Activated T-cell treated with anti-CD3 and anti-CD28 coated beads for 48 hours (primary cell): ENCODE data around the gene SIM2.

Experiments used
- DNase-seq: peaks from one replicate; pipeline ENCODE4 v3.0.0-alpha.2; 2020; ENCODE audit warnings: low read depth

The SIM2 gene

DNA sequence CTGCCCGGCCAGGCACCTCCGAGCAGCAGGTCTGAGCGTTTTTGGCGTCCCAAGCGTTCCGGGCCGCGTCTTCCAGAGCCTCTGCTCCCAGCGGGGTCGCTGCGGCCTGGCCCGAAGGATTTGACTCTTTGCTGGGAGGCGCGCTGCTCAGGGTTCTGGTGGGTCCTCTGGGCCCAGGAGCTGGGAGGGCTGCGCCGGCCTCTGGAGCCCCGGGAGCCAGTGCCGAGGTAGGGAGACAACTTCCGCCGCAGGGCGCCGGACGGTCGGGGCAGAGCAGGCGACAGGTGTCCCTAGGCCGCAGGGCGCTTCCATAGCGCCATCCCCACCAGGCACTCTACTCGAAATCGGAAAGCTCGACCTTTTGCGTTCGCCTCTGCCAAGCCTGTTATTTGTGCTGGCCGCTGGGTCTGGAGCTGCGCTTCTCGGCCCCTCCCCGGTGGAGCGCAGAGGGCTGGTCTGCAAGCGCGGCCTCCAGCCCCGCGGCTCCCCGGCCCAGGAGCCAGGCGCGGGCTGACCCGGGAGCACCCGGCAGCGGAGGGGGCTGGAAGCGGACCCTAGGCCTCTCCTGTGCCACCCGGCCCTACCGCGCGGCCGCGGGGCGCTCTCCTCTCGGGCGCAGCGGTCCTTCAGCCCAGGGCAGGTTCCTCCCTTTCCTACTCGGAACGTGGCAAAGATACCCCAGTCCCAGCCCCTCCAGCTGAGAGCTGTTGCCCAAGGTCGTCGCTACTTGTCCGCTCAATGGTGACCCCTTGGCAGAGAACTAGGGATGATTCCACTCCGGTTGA, 2.2 kb downstream of the SIM2 start:
- DNase-seq, result no peak

DNA sequence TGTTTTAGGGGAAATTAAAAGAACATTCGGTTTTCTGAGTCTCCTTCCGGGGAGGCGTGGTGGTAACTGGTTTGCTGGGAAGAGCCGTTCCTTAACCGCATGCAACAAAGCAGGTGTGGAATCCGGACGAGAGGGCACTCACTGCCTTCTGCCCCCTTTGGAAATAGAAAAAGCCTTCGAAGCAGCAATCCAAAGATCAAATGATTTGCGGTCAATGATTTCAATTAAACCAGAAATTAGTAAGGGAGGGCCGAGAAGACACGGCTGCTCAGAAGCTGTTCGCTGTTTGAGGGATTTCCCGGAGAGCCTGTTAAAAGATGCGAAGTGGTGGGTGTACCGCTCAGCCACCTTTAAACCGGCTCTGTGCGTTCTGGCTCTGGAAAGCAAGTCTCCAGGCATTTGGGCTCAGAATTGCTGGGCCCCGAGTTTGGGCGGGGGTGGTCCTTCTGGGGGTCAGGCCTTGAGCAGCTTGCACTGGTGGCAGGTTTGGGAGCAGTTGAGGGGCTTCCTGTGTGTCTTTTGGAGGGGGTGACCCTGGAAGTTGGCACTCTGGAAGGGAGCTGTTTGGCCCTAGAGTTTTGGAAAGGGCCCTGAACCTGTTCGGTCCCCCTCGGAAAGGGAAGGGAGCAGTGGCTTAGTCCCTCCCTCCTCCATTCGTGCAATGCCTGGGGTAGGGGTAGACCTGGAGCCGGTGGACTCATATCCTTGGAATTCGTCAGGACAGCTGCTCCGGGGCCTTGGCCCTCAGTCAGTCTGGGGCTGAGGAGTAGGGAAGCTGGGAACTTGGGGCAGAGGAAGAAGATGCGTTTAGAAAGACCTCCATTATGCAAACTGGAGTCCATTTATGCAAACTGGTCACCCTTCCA, 3.1 kb downstream of the SIM2 start:
- no peak for DNase-seq

DNA sequence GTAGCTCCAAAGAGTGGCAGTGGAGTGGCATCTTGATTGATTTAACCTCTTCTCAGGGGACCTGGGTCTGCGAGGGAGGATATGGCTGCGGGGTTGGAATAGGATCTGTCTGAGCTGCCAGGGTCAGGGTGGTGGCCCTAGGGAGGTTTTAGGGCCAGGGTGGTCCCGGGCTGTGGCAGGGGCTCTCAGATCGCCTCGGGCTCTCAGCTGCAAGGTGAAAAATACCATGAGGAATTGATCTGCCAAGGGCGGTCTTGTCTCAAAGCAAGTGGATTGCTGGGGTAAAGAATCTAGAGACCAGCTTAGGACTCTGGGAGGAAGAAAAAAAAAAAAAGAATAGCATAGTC, 3.7 kb downstream of the SIM2 start:
- DNase-seq, result no peak

DNA sequence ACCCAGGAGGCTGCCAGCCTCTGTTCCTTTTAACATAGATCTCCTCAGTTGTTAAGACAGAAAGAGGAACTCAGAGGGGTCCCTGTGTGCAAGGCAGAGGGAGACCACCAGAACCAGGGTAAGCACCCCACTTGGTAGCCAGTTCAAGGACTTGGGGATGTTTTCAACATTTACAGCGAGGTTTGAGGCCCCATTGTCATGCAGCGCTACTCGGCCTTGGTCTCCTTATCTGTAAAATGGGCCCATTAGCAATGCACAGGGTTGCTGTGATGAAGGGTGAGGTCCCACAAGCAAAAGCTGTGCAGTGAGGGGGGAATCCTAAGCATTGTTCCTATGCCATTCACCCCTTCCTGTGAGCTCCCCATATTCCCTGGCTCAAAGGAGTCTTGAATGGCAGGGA, 4.2 kb downstream of the SIM2 start:
- DNase-seq, result no peak

GRCh38 chr21:36703626-36704280, 4.8 kb downstream of the SIM2 start:
- no peak for DNase-seq

- no peak for DNase-seq
These were observed 5.5 kb downstream of the SIM2 start for GRCh38 chr21:36704281-36704957.

GRCh38 chr21:36704958-36705678, 6.2 kb downstream of the SIM2 start:
- no peak for DNase-seq

DNA sequence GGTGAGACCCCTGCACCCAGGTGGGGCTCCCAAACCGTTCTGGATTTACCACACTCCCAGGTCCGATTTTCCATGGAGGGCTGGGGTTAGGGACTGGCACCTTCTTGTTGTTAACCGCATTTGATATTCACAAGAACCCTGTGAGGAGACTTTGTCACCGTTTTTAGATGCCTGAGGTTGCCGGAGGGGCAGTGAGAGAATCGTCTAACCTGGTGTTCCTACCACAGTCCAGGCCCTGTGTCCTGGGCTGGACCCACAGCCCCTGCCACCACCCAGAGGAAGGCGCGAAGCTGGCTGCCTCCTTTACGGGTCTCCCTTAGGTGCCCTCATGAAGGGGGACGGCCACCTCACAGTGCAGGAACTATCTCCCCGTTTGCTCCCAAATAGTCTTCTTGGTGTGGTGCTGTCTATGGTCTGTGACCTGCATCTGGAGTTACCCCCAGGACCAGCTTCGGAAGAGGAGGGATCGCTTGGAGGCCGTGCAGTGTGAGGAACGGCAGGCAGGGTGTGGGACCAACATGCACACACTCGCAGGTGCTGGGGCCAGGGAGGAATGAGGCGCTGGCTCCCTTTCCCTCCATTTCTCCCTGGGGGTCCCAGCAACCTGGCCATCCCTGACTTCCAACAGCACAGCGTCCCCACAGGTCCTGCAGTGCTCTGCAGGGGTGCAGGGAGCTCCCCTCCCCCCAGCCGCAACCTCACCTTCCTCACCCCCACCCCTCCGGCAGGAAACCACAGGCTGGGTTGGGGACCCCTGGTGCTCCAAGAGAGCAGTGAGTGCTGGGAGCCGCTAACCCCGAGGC, 7.0 kb downstream of the SIM2 start:
- no peak for DNase-seq

DNA sequence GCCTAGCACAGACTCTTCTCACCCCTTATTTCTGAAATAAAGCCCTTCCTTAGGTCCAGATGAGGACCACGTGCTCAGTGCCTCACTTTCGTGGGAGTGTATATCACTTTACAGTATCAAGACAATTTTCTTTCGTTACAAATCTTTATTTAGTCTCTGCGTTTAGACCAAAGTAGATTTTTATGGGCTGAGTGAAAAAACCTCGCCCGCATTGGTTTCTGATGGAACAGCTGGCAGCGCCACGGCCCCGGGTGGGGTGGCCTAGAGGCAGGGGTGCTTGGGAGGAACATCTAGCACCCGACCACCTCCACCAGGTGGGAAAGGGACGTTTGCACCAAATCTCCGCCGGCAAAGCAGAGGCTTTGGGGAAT, 7.6 kb downstream of the SIM2 start:
- DNase-seq, result no peak

DNA sequence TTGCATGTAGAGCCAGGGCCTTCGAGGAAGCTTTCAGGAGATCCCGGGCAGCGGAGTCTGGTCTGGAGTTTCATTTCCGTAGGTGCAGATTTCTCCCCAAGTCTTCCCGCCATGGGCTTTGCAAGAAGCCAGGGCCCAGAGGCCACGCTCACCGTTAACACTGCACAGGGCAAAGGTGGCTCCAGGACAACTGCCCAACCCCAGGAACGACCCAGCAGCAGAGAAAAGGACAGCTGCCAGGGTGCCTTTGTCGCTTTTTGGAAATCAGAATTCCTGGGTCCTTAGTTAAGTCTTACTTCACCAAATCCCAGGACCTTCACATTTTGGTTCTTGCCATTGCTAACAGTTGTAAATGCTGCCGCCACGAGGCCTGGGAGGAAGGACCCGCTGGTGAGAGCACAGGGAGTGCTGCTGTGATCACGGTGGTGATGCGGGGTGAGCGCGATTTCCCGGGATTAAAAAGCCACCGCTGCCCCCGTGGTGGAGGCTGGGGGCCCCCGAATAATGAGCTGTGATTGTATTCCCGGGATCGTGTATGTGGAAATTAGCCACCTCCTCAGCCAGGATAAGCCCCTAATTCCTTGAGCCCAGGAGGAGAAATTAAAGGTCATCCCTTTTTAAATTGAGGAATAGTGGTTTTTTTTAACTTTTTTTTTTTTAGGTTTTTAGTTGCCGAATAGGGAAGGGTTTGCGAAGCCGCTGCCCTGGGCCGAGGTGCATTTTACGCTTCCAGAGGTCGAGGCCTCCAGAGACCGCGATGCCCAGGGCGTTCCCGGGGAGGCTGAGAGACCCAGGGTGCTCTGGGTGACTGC, 8.2 kb downstream of the SIM2 start:
- DNase-seq, result no peak

DNA sequence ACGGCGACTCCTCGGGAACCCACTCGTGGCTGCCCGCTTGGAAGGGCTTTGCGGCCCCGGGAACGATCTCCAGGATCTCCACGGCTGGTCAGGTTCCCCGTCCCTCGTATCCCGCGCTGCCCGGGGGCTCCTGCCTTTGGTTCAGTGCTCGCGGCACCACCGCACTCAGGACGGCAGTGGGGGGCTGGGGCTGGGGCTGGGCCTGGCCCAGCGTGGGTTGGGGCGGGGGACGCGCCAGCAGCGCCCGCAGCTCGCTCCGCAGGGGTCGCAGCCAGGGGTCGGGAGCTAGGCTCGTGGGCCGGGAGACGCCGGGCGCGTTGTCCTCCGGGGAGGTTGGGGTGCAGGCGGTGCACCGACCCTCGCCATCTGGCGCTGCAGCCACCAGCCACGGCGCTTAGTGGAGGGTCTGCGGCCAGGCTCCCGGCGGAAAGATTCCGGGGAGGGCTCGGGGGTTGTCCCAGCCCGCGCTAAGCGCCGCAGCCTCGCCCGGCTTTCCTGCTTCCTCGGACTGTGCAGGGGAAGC, 8.9 kb downstream of the SIM2 start:
- DNase-seq, result no peak

- DNase-seq, result no peak
These were observed 9.5 kb downstream of the SIM2 start for GRCh38 chr21:36708286-36709029.

DNA sequence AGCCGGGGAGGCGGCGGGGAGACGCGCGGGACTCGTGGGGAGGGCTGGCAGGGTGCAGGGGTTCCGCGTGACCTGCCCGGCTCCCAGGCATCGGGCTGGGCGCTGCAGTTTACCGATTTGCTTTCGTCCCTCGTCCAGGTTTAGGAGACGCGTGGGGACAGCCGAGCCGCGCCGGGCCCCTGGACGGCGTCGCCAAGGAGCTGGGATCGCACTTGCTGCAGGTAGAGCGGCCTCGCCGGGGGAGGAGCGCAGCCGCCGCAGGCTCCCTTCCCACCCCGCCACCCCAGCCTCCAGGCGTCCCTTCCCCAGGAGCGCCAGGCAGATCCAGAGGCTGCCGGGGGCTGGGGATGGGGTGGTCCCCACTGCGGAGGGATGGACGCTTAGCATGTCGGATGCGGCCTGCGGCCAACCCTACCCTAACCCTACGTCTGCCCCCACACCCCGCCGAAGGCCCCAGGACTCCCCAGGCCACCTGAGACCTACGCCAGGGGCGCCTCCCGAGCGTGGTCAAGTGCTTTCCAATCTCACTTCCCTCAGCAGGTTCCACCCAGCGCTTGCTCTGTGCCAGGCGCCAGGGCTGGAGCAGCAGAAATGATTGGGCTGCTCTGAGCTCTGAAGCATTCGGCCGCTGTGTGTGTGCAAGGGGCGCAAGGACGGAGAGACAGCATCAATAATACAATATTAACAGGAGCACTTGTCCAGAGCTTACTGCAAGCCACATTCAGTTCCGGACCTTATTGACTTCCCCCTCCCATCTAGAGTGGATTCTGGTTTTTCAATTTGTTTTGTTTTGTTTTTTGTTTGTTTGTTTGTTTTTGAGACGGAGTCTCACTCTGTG, 10.3 kb downstream of the SIM2 start:
- no peak for DNase-seq

DNA sequence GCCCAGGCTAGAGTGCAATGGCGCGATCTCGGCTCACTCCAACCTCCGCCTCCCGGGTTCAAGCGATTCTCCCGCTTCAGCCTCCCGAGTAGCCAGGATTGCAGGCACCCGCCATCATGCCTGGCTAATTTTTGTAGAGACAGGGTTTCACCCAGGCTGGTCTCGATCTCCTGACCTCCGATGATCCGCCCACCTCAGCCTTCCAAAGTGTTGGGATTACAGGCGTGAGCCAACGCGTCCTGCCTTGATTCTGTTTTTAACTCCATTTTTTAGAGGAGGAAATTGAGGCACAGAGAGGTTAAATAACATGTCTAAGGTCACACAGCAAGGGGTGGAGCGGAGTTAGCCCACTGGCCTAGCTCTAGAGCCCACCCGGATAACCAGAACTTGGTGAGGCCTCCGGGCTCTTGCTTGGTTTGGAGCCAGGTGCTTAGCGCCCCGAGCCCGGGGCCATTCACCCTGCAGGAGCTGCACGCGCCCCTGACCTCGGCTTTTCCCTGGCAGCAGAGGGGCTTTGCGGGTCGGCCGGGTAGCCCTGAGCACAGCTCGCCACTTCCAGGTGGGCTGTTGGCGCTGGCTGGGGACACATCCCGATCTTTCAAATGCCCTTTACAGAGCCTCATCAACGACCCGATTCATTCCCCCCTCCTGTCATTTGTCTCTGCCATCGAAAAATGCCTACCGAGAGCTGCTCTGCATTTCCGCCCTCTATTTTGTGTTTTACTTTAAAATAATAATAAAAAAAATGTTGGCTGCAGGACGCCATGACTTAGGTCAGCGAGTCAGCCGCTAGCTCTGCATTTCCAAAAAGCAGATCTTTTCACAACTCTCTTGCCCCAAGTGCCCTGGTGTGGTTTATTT, 11.2 kb downstream of the SIM2 start:
- DNase-seq, result no peak

DNA sequence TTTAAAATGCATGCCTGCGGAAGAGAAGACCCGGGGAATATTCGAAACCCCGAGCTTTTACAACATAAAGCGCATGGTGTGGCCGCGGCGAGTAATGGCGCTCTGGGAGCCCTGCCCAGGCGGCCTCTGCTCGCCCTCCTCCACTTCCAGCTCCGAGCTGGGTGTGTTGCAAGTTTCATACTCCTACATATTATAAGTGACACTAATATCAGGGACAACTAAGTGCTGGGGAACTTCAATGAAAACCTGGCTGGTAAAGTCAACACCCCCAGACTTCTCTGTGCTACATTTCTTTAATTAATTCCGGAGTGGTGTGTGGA, 11.8 kb downstream of the SIM2 start:
- DNase-seq, result no peak

- DNase-seq, result no peak
These were observed 14.8 kb downstream of the SIM2 start for GRCh38 chr21:36713746-36714145.

- no peak for DNase-seq
These were observed 17.5 kb downstream of the SIM2 start for GRCh38 chr21:36716387-36716786.
